Endodermal cell (in vitro differentiated cells): ENCODE measurements around the gene SMC4. TPM values are rescaled to one million over a fixed set of nuclear protein-coding genes. Genes with fewer than 3 reads are reported as not detected.

ENCODE experiments used
- DNase-seq: peaks from one replicate; pipeline ENCODE4 v3.0.0-alpha.2; 2017
- H3K27ac ChIP-seq: 2 replicates; pipeline ENCODE4 v1.5.1; 2013; ENCODE audit warnings: mild to moderate bottlenecking, low read depth, low read length, moderate library complexity
- H3K27me3 ChIP-seq: 2 replicates; pipeline ENCODE4 v1.6.1; 2013; ENCODE audit warnings: mild to moderate bottlenecking, low read length, moderate library complexity; ENCODE audit not compliant: insufficient read depth, control insufficient read depth, poor library complexity, severe bottlenecking
- H3K36me3 ChIP-seq: 2 replicates; pipeline ENCODE4 v1.7.0; 2013; ENCODE audit warnings: mild to moderate bottlenecking, low read length, moderate library complexity; ENCODE audit not compliant: control insufficient read depth, insufficient read depth
- H3K4me1 ChIP-seq: one replicate; pipeline ENCODE4 v1.7.0; 2013; ENCODE audit warnings: low read length; ENCODE audit not compliant: control insufficient read depth, insufficient read depth
- H3K4me3 ChIP-seq: 2 replicates; pipeline ENCODE4 v1.5.1; 2013; ENCODE audit warnings: mild to moderate bottlenecking, low read length, moderate library complexity
- H3K9ac ChIP-seq: 2 replicates; pipeline ENCODE4 v1.6.1; 2013; ENCODE audit warnings: mild to moderate bottlenecking, low read length, moderate library complexity; ENCODE audit not compliant: poor library complexity, severe bottlenecking; ENCODE audit errors: extremely low read depth
- H3K9me3 ChIP-seq: 2 replicates; pipeline ENCODE4 v1.6.1; 2013; ENCODE audit warnings: mild to moderate bottlenecking, low read length, moderate library complexity; ENCODE audit not compliant: control insufficient read depth
- H3K27ac Mint-ChIP-seq: 2 replicates; pipeline ENCODE4 v1.8.0; 2020; ENCODE audit warnings: mixed read lengths
- H3K27me3 Mint-ChIP-seq: 2 replicates; pipeline ENCODE4 v1.8.0; 2021; ENCODE audit warnings: mild to moderate bottlenecking, mixed read lengths; ENCODE audit not compliant: insufficient read depth
- H3K36me3 Mint-ChIP-seq: 2 replicates; pipeline ENCODE4 v1.8.0; 2020; ENCODE audit warnings: low read depth, mixed read lengths
- H3K4me1 Mint-ChIP-seq: 2 replicates; pipeline ENCODE4 v1.8.0; 2020; ENCODE audit warnings: mixed read lengths
- H3K4me3 Mint-ChIP-seq: 2 replicates; pipeline ENCODE4 v1.8.0; 2020; ENCODE audit warnings: mild to moderate bottlenecking, moderate library complexity, mixed read lengths
- H3K9me3 Mint-ChIP-seq: 2 replicates; pipeline ENCODE4 v1.8.0; 2020; ENCODE audit warnings: mild to moderate bottlenecking, mixed read lengths
- CTCF ChIP-seq: fragments of 200-600 bp; sonication (generic); conservative IDR thresholded peaks from 2 replicates; pipeline ENCODE4 v1.5.0; 2021; ENCODE audit warnings: antibody characterized with exemption, mild to moderate bottlenecking
- WGBS, 2 experiments: methylation state at CpG; one replicate each; pipeline versions ENCODE4 v1.1.5 to v1.1.7; 2013; ENCODE audit warnings: missing lambda C conversion rate in 2 of 2, mixed read lengths in 1 of 2; ENCODE audit not compliant: insufficient coverage in 1 of 2, insufficient read length in 1 of 2; 5-methylcytosine and 5-hydroxymethylcytosine counted together
- total RNA-seq, 2 donors: library from RNA; stranded (reverse); fragmentation: NEBNext Ultra II Directional in 1 of 2; extraction: Animal tissue kit (Norgen Biotek cat#: 25700) in 1 of 2; gene quantifications; 2 replicates in 1 of 2; 3 replicates in 1 of 2; pipeline ENCODE4 v1.2.1, GENCODE V29; 2021

SMC4 gene
- total RNA-seq, 2 donors from 2014 or later, result 97.5 to 139 TPM

GRCh38 chr3:160479376-160479775, 79.9 kb downstream of the SMC4 start:
- Mint-ChIP-seq H3K4me1 (peaks cover 6% of the 10 kb centered on the region), H3K9me3 (no peaks in the 10 kb centered on the region), H3K4me3 (no peak overlapping the region), H3K27ac (no peak overlapping the region), H3K36me3 (no peaks in the 10 kb centered on the region), H3K27me3 (peaks cover 4% of the 10 kb centered on the region)
- H3K9me3 ChIP-seq, result no peaks in the 10 kb centered on the region
- no peak for TF ChIP-seq CTCF
- 91 to 95% methylated on average over 10 of the region's 10 CpGs for WGBS, 2 experiments
- H3K27ac ChIP-seq, result no peak overlapping the region
- H3K4me3 ChIP-seq, result no peak overlapping the region
- no peaks in the 10 kb centered on the region for H3K36me3 ChIP-seq
- H3K4me1 ChIP-seq, result no peaks in the 10 kb centered on the region
- no peak overlapping the region for H3K9ac ChIP-seq
- DNase-seq, result no peak
- peaks cover 5% of the 10 kb centered on the region for H3K27me3 ChIP-seq

DNA sequence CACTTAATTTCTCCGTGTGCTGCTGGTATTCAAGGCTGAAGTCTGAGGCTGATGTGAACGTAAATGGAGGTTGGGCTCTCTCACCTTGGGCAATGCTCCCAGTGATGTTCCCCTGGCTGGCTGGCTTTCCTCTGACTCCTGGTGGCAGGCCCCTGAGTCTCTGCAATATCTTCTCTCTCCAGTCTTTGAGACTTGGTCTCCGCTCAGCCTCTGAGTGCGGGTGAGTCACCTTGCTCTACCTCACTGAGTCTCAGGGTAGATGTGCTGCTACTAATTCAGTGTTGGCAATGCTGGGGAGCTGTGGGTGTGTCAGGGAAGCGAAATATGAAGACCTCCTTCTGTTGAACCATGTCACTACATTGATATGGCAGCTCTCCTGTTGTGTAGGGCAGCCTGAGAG, 81.5 kb downstream of the SMC4 start:
- Mint-ChIP-seq H3K36me3 (no peaks in the 10 kb centered on the region), H3K4me1 (peaks cover 6% of the 10 kb centered on the region), H3K27ac (no peak overlapping the region), H3K4me3 (no peak overlapping the region), H3K9me3 (no peaks in the 10 kb centered on the region), H3K27me3 (no peaks in the 10 kb centered on the region)
- Histone ChIP-seq H3K27me3 (peaks cover 3% of the 10 kb centered on the region), H3K27ac (no peak overlapping the region), H3K9me3 (no peaks in the 10 kb centered on the region), H3K36me3 (no peaks in the 10 kb centered on the region), H3K4me1 (peaks cover under 1% of the 10 kb centered on the region), H3K9ac (no peak overlapping the region), H3K4me3 (no peak overlapping the region)
- no peak for TF ChIP-seq CTCF
- no peak for DNase-seq
- WGBS, 2 experiments, result 80 to 96% methylated on average over 2 to 5 of the region's 5 CpGs

- H3K9ac ChIP-seq, result no peak overlapping the region
- H3K27me3 ChIP-seq, result peaks cover 3% of the 10 kb centered on the region
- Mint-ChIP-seq H3K9me3 (no peaks in the 10 kb centered on the region), H3K4me3 (no peak overlapping the region), H3K27me3 (no peaks in the 10 kb centered on the region), H3K27ac (no peak overlapping the region), H3K36me3 (no peaks in the 10 kb centered on the region), H3K4me1 (peaks cover 6% of the 10 kb centered on the region)
- no peaks in the 10 kb centered on the region for H3K9me3 ChIP-seq
- DNase-seq, result no peak
- no peak overlapping the region for H3K27ac ChIP-seq
- H3K4me1 ChIP-seq, result peaks cover 4% of the 10 kb centered on the region
- no peak for TF ChIP-seq CTCF
- 95 to 97% methylated on average over 4 to 6 of the region's 6 CpGs for WGBS, 2 experiments
- H3K4me3 ChIP-seq, result no peak overlapping the region
- no peaks in the 10 kb centered on the region for H3K36me3 ChIP-seq
These were observed 82.4 kb downstream of the SMC4 start for GRCh38 chr3:160481856-160482255.
